Loucy (cell line): ENCODE measurements around the gene TRIM13.

ENCODE experiments used
- CTCF ChIP-seq: fragments of 200-600 bp; sonication (generic); conservative IDR thresholded peaks from 2 replicates; pipeline ENCODE4 v1.5.1; 2014; ENCODE audit warnings: mild to moderate bottlenecking, antibody characterized with exemption, low read length
- EZH2phosphoT487 ChIP-seq: fragments of 200-600 bp; IDR thresholded peaks from 2 replicates; pipeline ENCODE4 v1.6.1; 2018; ENCODE audit warnings: antibody characterized with exemption, mild to moderate bottlenecking, moderate library complexity, borderline replicate concordance

GRCh38 chr13:49967456-49967855 is 29.4 kb upstream of the TRIM13 start:
- TF ChIP-seq CTCF (no peak), EZH2phosphoT487 (no peak)
